GM12878 (cell line): ENCODE measurements around the gene PKN2. TPM values are rescaled to one million over a fixed set of nuclear protein-coding genes. Genes with fewer than 3 reads are reported as not detected.

Source experiments
- ATAC-seq: fragments of 200-7000 bp; cut with Tn5 transposase; 3 replicates; pipeline ENCODE4 v1.9.1; 2020; ENCODE audit warnings: mild to moderate bottlenecking, moderate library complexity
- BruUV-seq: library from RNA; stranded (reverse); fragments of 400-500 nt; replicated peaks from 2 replicates; lab custom pipeline; 2021; lab: Mats Ljungman, UMichigan
- CTCF ChIA-PET: fragments of 300-600 bp; sonication (Branson Sonifier 250); formaldehyde crosslinking; extraction: SDS; loops from one replicate; lab custom pipeline; 2021; ENCODE audit warnings: inconsistent platforms; lab: Yijun Ruan, JAX
- POLR2A ChIA-PET: fragments of 350-600 bp; formaldehyde crosslinking; extraction: SDS; loops from one replicate; lab custom pipeline; 2021; ENCODE audit warnings: inconsistent platforms; lab: Charles Lee
- RAD21 ChIA-PET: fragments of 300-600 bp; sonication (Branson Sonifier 250); formaldehyde crosslinking; loops from one replicate; lab custom pipeline; 2023; ENCODE audit warnings: antibody characterized with exemption; ENCODE audit not compliant: unreplicated experiment; lab: Charles Lee
- SMC1A ChIA-PET: fragments of 300-600 bp; sonication (Branson Sonifier 250); formaldehyde crosslinking; loops from one replicate; lab custom pipeline; 2023; ENCODE audit not compliant: unreplicated experiment, uncharacterized antibody; lab: Charles Lee
- DNase-seq: peaks from one replicate; pipeline ENCODE4 v3.0.0-alpha.2; 2011; ENCODE audit warnings: low read depth, low spot score
- FAIRE-seq: peaks from 3 replicates; lab custom pipeline; 2011; peaks lifted over from hg19 to GRCh38; lab: Jason Lieb, UNC
- H2AFZ ChIP-seq: 2 replicates; pipeline ENCODE4 v1.6.0; 2011; ENCODE audit warnings: low read depth, low read length, control low read depth; ENCODE audit not compliant: control insufficient read depth
- H3K27ac ChIP-seq: 2 replicates; pipeline ENCODE4 v1.5.1; 2011; ENCODE audit warnings: control low read depth; ENCODE audit not compliant: control insufficient read depth, insufficient read depth
- H3K27me3 ChIP-seq, 2 experiments: replicated peaks in 1 of 2; 2 replicates each; pipeline versions ENCODE4 v1.6.0 to v1.6.1; 2011; ENCODE audit warnings: low read length in 1 of 2; ENCODE audit not compliant: control insufficient read depth in 2 of 2, insufficient read depth in 2 of 2
- H3K36me3 ChIP-seq, 2 experiments: 2 replicates each; pipeline ENCODE4 v1.5.1; 2011; ENCODE audit warnings: low read length in 1 of 2; ENCODE audit not compliant: control insufficient read depth in 2 of 2, insufficient read depth in 2 of 2
- H3K4me1 ChIP-seq: 2 replicates; pipeline ENCODE4 v1.6.1; 2011; ENCODE audit warnings: mild to moderate bottlenecking, low read length, moderate library complexity, mixed read lengths; ENCODE audit not compliant: control insufficient read depth, insufficient read depth
- H3K4me2 ChIP-seq: 2 replicates; pipeline ENCODE4 v1.6.0; 2011; ENCODE audit warnings: control low read depth; ENCODE audit not compliant: control insufficient read depth, insufficient read depth
- H3K4me3 ChIP-seq: fragments of 200-600 bp; sonication (generic); 2 replicates; pipeline ENCODE4 v1.5.1; 2016
- H3K79me2 ChIP-seq: 2 replicates; pipeline ENCODE4 v1.6.0; 2011; ENCODE audit warnings: low read length; ENCODE audit not compliant: control insufficient read depth, insufficient read depth
- H3K9ac ChIP-seq: 2 replicates; pipeline ENCODE4 v1.8.0; 2011; ENCODE audit warnings: low read length, control low read depth, mixed read lengths; ENCODE audit not compliant: control insufficient read depth, insufficient read depth
- H3K9me3 ChIP-seq: replicated peaks from 3 replicates; pipeline ENCODE4 v1.5.1; 2011; ENCODE audit warnings: mild to moderate bottlenecking, low read length; ENCODE audit not compliant: control insufficient read depth, insufficient read depth
- H4K20me1 ChIP-seq: 2 replicates; pipeline ENCODE4 v1.6.0; 2011; ENCODE audit not compliant: control insufficient read depth, insufficient read depth
- ATF2 ChIP-seq: IDR thresholded peaks from 2 replicates; pipeline ENCODE4 v1.6.1; 2012; ENCODE audit warnings: low read length, inconsistent platforms
- BCL11A ChIP-seq: IDR thresholded peaks from 2 replicates; pipeline ENCODE4 v1.6.1; 2011; ENCODE audit warnings: low read depth, low read length
- CREB1 ChIP-seq: IDR thresholded peaks from 2 replicates; pipeline ENCODE4 v1.6.1; 2012; ENCODE audit warnings: low read depth, mild to moderate bottlenecking, inconsistent platforms
- DPF2 ChIP-seq: fragments of 450-650 bp; IDR thresholded peaks from 2 replicates; pipeline ENCODE4 v1.6.1; 2017; ENCODE audit warnings: mild to moderate bottlenecking
- HSF1 ChIP-seq: fragments of 150-350 bp; IDR thresholded peaks from 2 replicates; pipeline ENCODE4 v1.6.1; 2014; ENCODE audit warnings: mild to moderate bottlenecking, low read depth, low read length
- IKZF1 ChIP-seq: fragments of 450-650 bp; conservative IDR thresholded peaks from 2 replicates; pipeline ENCODE4 v1.6.1; 2017; ENCODE audit warnings: antibody characterized with exemption, mild to moderate bottlenecking
- NFYA ChIP-seq: IDR thresholded peaks from 2 replicates; pipeline ENCODE4 v1.6.1; 2011; ENCODE audit warnings: low read depth, mild to moderate bottlenecking, low read length, improper control_type of control experiment, borderline replicate concordance
- NRF1 ChIP-seq: conservative IDR thresholded peaks from 2 replicates; pipeline ENCODE4 v1.6.1; 2011; ENCODE audit warnings: mild to moderate bottlenecking, low read depth, low read length, improper control_type of control experiment
- PBX3 ChIP-seq: IDR thresholded peaks from 2 replicates; pipeline ENCODE4 v1.6.1; 2011; ENCODE audit warnings: mild to moderate bottlenecking, low read depth, low read length, moderate library complexity; ENCODE audit not compliant: insufficient replicate concordance
- PKNOX1 ChIP-seq: fragments of 450-650 bp; IDR thresholded peaks from 2 replicates; pipeline ENCODE4 v1.6.1; 2016; ENCODE audit warnings: mild to moderate bottlenecking
- POLR2AphosphoS5 ChIP-seq: IDR thresholded peaks from 2 replicates; pipeline ENCODE4 v1.6.1; 2011; ENCODE audit warnings: mild to moderate bottlenecking, low read length, inconsistent platforms
- RELA ChIP-seq: fragments of 450-650 bp; IDR thresholded peaks from 2 replicates; pipeline ENCODE4 v1.8.0; 2014; ENCODE audit warnings: borderline replicate concordance; ENCODE audit not compliant: partially characterized antibody
- RFX5 ChIP-seq: IDR thresholded peaks from 2 replicates; pipeline ENCODE4 v1.6.1; 2011; ENCODE audit warnings: low read depth, low read length, improper control_type of control experiment
- TCF12 ChIP-seq: IDR thresholded peaks from 2 replicates; pipeline ENCODE4 v1.6.1; 2011; ENCODE audit warnings: low read depth, mild to moderate bottlenecking, low read length
- YY1 ChIP-seq: IDR thresholded peaks from 2 replicates; pipeline ENCODE4 v1.6.1; 2011; ENCODE audit warnings: low read depth, mild to moderate bottlenecking, low read length
- ZBTB4 ChIP-seq: fragments of 450-650 bp; formaldehyde crosslinking; IDR thresholded peaks from 2 replicates; pipeline ENCODE4 v1.4.0; 2022; ENCODE audit warnings: mild to moderate bottlenecking, moderate library complexity
- WGBS: methylation state at CpG from one replicate; pipeline ENCODE4 v1.1.6; 2016; ENCODE audit warnings: low lambda C conversion rate; ENCODE audit not compliant: insufficient replicate concordance, insufficient coverage; ENCODE audit errors: missing lambda C conversion rate; 5-methylcytosine and 5-hydroxymethylcytosine counted together
- in situ Hi-C: fragments of 300-500 bp; cut with MboI; formaldehyde crosslinking; loops from 9 replicates; pipeline ENCODE4 v1.14.3; 2018; ENCODE audit warnings: mixed read lengths
- intact Hi-C: fragments of 100-400 bp; cut with micrococcal nuclease; formaldehyde crosslinking; loops from one replicate; pipeline ENCODE4 v1.14.2; 2022; ENCODE audit not compliant: unreplicated experiment
- polyA plus RNA-seq, 11 experiments: library from polyadenylated mRNA; depleted of rRNA in 4 of 11; unstranded in 6 of 11; stranded (reverse) in 5 of 11; fragments of >200 nt; fragmentation: Nextera tagmentation in 4 of 11; fragmentation: Illumina TruSeq in 1 of 11; extraction: Ambion mirVana in 4 of 11; extraction: Trizol in 1 of 11; gene quantifications; 1 replicate in 1 of 11; 2 replicates in 10 of 11; pipeline versions ENCODE4 v1.2.1 to v1.2.3, GENCODE V29; 2011 to 2016; ENCODE audit warnings: inconsistent platforms in 2 of 11, missing spikeins in 2 of 11, low read depth in 1 of 11
- total RNA-seq, 4 experiments: library from RNA; depleted of rRNA in 3 of 4; stranded (reverse); fragments of >200 nt in 3 of 4; fragmentation: Illumina TruSeq in 1 of 4; extraction: Trizol in 1 of 4; gene quantifications; 2 replicates each; pipeline versions ENCODE4 v1.2.1 to v1.2.3, GENCODE V29; 2013 to 2021

The PKN2 gene
- total and polyA plus RNA-seq, 10 of the 15 experiments (the other 5 are each of a cell fraction or from before 2014, with no cell fraction given) = 2.6 to 18.3 (median 12.9) TPM

GRCh38 chr1:88883156-88883555 lies 199.1 kb downstream of the PKN2 start:
- Histone ChIP-seq H3K36me3 (peaks cover 0 to 41% of the 10 kb centered on the region in 2 experiments; a peak in 3 of 4 replicates), H3K9ac (no peak overlapping the region), H3K4me3 (no peak overlapping the region), H3K9me3 (no peaks in the 10 kb centered on the region), H3K27me3 (no peaks in the 10 kb centered on the region), H3K4me2 (no peak overlapping the region), H3K4me1 (no peaks in the 10 kb centered on the region), H3K27ac (no peak overlapping the region), H4K20me1 (no peaks in the 10 kb centered on the region), H3K79me2 (peaks cover 12% of the 10 kb centered on the region), H2AFZ (no peak overlapping the region)
- ChIA-PET POLR2A (interaction anchor here (0.6 to 0.9 kb wide), 2 partner anchors 112 to 227 kb away, joined by 4 to 8 read pairs; no protein-coding TSS in a partner anchor), CTCF (interaction anchor here (0.7 to 1.0 kb wide), 3 partner anchors 9 to 199 kb away, joined by 3 read pairs; partner anchors contain the start of gene PKN2), RAD21 (no interaction called here), SMC1A (no interaction called here)
- ATAC-seq = no peak
- intact Hi-C loops (no loop called here), in situ Hi-C loops (no loop called here)
- TF ChIP-seq POLR2AphosphoS5 (no peak), TCF12 (no peak), RFX5 (no peak), IKZF1 (no peak), NRF1 (no peak), BCL11A (no peak), ATF2 (no peak), DPF2 (no peak), ZBTB4 (CRISPR knock-in tag) (no peak), RELA (no peak), NFYA (no peak), HSF1 (no peak), CREB1 (no peak), YY1 (no peak), PBX3 (no peak), PKNOX1 (no peak)
- FAIRE-seq = no peak
- 78% methylated on average over 3 of the region's 3 CpGs for WGBS
- DNase-seq = no peak
- no TSS peak for BruUV-seq
